ENCODE results near the gene HMBS.
"Not testable (repeated sequence)": the region's sequence is repeated elsewhere in the genome, so short reads cannot be mapped to it uniquely, and the experiment has no call there.

HMBS gene

GRCh38 chr11:119126675-119127268, 42.1 kb downstream of the HMBS start:
- CTCF ChIA-PET = interaction anchor here (1.1 to 1.4 kb wide), 2 partner anchors 18 to 21 kb away, joined by 3 read pairs; no protein-coding TSS in a partner anchor
- H3K4me1 Mint-ChIP-seq = peaks cover 30% of the 10 kb centered on the region
- H3K4me3 Mint-ChIP-seq = no peak overlapping the region
- H3K36me3 Mint-ChIP-seq = peaks cover 39% of the 10 kb centered on the region
- no peaks in the 10 kb centered on the region for H3K9me3 Mint-ChIP-seq
- no peak for DNase-seq
- H3K27me3 Mint-ChIP-seq = no peaks in the 10 kb centered on the region
- no peak overlapping the region for H3K27ac Mint-ChIP-seq

- no peaks in the 10 kb centered on the region for H3K27me3 Mint-ChIP-seq
- DNase-seq = no peak
- peaks cover 42% of the 10 kb centered on the region for H3K36me3 Mint-ChIP-seq
- H3K4me3 Mint-ChIP-seq = no peak overlapping the region
- CTCF ChIA-PET = interaction anchor here (0.8 kb wide), 1 partner anchor 38 kb away, joined by 3 read pairs; no protein-coding TSS in a partner anchor
- no peaks in the 10 kb centered on the region for H3K9me3 Mint-ChIP-seq
- H3K4me1 Mint-ChIP-seq = peaks cover 12% of the 10 kb centered on the region
- no peak overlapping the region for H3K27ac Mint-ChIP-seq
Observed at GRCh38 chr11:119130662-119131061, 46.0 kb downstream of the HMBS start.

- CTCF ChIA-PET = interaction anchor here (1.3 to 2.8 kb wide), 3 partner anchors 9 to 20 kb away, joined by 4 to 7 read pairs (median 4); no protein-coding TSS in a partner anchor
- Mint-ChIP-seq H3K27ac (no peak overlapping the region), H3K4me1 (no peaks in the 10 kb centered on the region), H3K9me3 (no peaks in the 10 kb centered on the region), H3K4me3 (no peak overlapping the region), H3K36me3 (peaks cover 32% of the 10 kb centered on the region), H3K27me3 (peaks cover 23% of the 10 kb centered on the region)
- DNase-seq = no peak
Observed at GRCh38 chr11:119134389-119134978, 49.8 kb downstream of the HMBS start.

GRCh38 chr11:119139276-119139675, 54.6 kb downstream of the HMBS start:
- H3K9me3 Mint-ChIP-seq, H3K36me3 Mint-ChIP-seq, CTCF ChIA-PET, DNase-seq, H3K27ac Mint-ChIP-seq, H3K4me1 Mint-ChIP-seq, H3K4me3 Mint-ChIP-seq: not testable (repeated sequence)
- peaks cover 43% of the 10 kb centered on the region for H3K27me3 Mint-ChIP-seq
